Measurements from ENCODE around the gene G2E3.
"Not testable (repeated sequence)": the region's sequence is repeated elsewhere in the genome, so short reads cannot be mapped to it uniquely, and the experiment has no call there.

The G2E3 gene

GRCh38 chr14:30572771-30573170 is 13.8 kb downstream of the G2E3 start:
- ATAC-seq (ENCODE audit: low read depth) (no peak), DNase-seq (ENCODE audit: low spot score in 2 of 2) (no peak)
- peaks cover 7% of the 10 kb centered on the region for H3K36me3 Mint-ChIP-seq
- H3K27ac Mint-ChIP-seq: no peak overlapping the region
- H3K4me3 Mint-ChIP-seq: no peak overlapping the region
- peaks cover 57% of the 10 kb centered on the region for H3K4me1 Mint-ChIP-seq
- no peaks in the 10 kb centered on the region for H3K9me3 Mint-ChIP-seq
- no peaks in the 10 kb centered on the region for H3K27me3 Mint-ChIP-seq

GRCh38 chr14:30573226-30573814 is 14.4 kb downstream of the G2E3 start:
- DNase-seq (ENCODE audit: low spot score in 2 of 2) (no peak), ATAC-seq (ENCODE audit: low read depth) (no peak)
- Mint-ChIP-seq H3K9me3 (no peaks in the 10 kb centered on the region), H3K36me3 (peaks cover 7% of the 10 kb centered on the region), H3K4me1 (peaks cover 53% of the 10 kb centered on the region), H3K4me3 (no peak overlapping the region), H3K27me3 (no peaks in the 10 kb centered on the region), H3K27ac (no peak overlapping the region)

- peaks cover 56% of the 10 kb centered on the region for H3K4me1 Mint-ChIP-seq
- no peak for ATAC-seq (ENCODE audit: low read depth)
Observed at GRCh38 chr14:30573966-30574365, 15.0 kb downstream of the G2E3 start.

GRCh38 chr14:30574777-30575176 is 15.8 kb downstream of the G2E3 start:
- not testable (repeated sequence) for H3K27me3 Mint-ChIP-seq; H3K27ac Mint-ChIP-seq; ATAC-seq (ENCODE audit: low read depth); H3K4me3 Mint-ChIP-seq; H3K9me3 Mint-ChIP-seq; DNase-seq (ENCODE audit: low spot score in 2 of 2); H3K36me3 Mint-ChIP-seq
- peaks cover 50% of the 10 kb centered on the region for H3K4me1 Mint-ChIP-seq

More at GRCh38 chr14:30573966-30574365, 15.0 kb downstream of the G2E3 start:
- Mint-ChIP-seq H3K36me3 (peaks cover 7% of the 10 kb centered on the region), H3K27ac (no peak overlapping the region), H3K9me3 (no peaks in the 10 kb centered on the region), H3K4me3 (peak overlapping the region; percentile 11), H3K27me3 (no peaks in the 10 kb centered on the region)
- DNase-seq (ENCODE audit: low spot score in 2 of 2): no peak

GRCh38 chr14:30576333-30576732 is 17.4 kb downstream of the G2E3 start:
- H3K27me3 Mint-ChIP-seq; H3K27ac Mint-ChIP-seq; ATAC-seq (ENCODE audit: low read depth); H3K36me3 Mint-ChIP-seq; H3K9me3 Mint-ChIP-seq; H3K4me3 Mint-ChIP-seq; DNase-seq (ENCODE audit: low spot score in 2 of 2): not testable (repeated sequence)
- peaks cover 38% of the 10 kb centered on the region for H3K4me1 Mint-ChIP-seq

GRCh38 chr14:30580616-30581282 is 21.8 kb downstream of the G2E3 start:
- no peak for DNase-seq (ENCODE audit: low spot score in 2 of 2)
- H3K27me3 Mint-ChIP-seq: no peaks in the 10 kb centered on the region
- no peak overlapping the region for H3K27ac Mint-ChIP-seq
- H3K4me1 Mint-ChIP-seq: peaks cover 22% of the 10 kb centered on the region
- no peak overlapping the region for H3K4me3 Mint-ChIP-seq
- no peak for ATAC-seq (ENCODE audit: low read depth)
- peaks cover 30% of the 10 kb centered on the region for H3K36me3 Mint-ChIP-seq
- peaks cover 6% of the 10 kb centered on the region for H3K9me3 Mint-ChIP-seq

GRCh38 chr14:30581283-30581625 is 22.3 kb downstream of the G2E3 start:
- Mint-ChIP-seq H3K27ac (no peak overlapping the region), H3K27me3 (no peaks in the 10 kb centered on the region), H3K4me1 (peaks cover 17% of the 10 kb centered on the region), H3K9me3 (peaks cover 6% of the 10 kb centered on the region), H3K36me3 (peaks cover 34% of the 10 kb centered on the region), H3K4me3 (no peak overlapping the region)
- ATAC-seq (ENCODE audit: low read depth) (no peak), DNase-seq (ENCODE audit: low spot score in 2 of 2) (no peak)

GRCh38 chr14:30582376-30582775 is 23.4 kb downstream of the G2E3 start:
- ATAC-seq (ENCODE audit: low read depth): no peak
- no peak for DNase-seq (ENCODE audit: low spot score in 2 of 2)
- peaks cover 13% of the 10 kb centered on the region for H3K4me1 Mint-ChIP-seq
- no peak overlapping the region for H3K4me3 Mint-ChIP-seq
- H3K9me3 Mint-ChIP-seq: peaks cover 6% of the 10 kb centered on the region
- no peaks in the 10 kb centered on the region for H3K27me3 Mint-ChIP-seq
- no peak overlapping the region for H3K27ac Mint-ChIP-seq
- H3K36me3 Mint-ChIP-seq: peaks cover 34% of the 10 kb centered on the region

- peaks cover 37% of the 10 kb centered on the region for H3K36me3 Mint-ChIP-seq
- peaks cover 4% of the 10 kb centered on the region for H3K4me1 Mint-ChIP-seq
- H3K27me3 Mint-ChIP-seq: no peaks in the 10 kb centered on the region
- no peak overlapping the region for H3K4me3 Mint-ChIP-seq
- ATAC-seq (ENCODE audit: low read depth): no peak
- no peak for DNase-seq (ENCODE audit: low spot score in 2 of 2)
- H3K27ac Mint-ChIP-seq: no peak overlapping the region
- peaks cover 6% of the 10 kb centered on the region for H3K9me3 Mint-ChIP-seq
Observed at GRCh38 chr14:30584058-30584630, 25.2 kb downstream of the G2E3 start.

GRCh38 chr14:30585204-30585603 is 26.2 kb downstream of the G2E3 start:
- Mint-ChIP-seq H3K4me1 (peaks cover 4% of the 10 kb centered on the region), H3K36me3 (peaks cover 44% of the 10 kb centered on the region), H3K9me3 (peaks cover 6% of the 10 kb centered on the region), H3K27ac (peak overlapping the region; percentile 5), H3K27me3 (no peaks in the 10 kb centered on the region), H3K4me3 (no peak overlapping the region)
- ATAC-seq (ENCODE audit: low read depth): no peak
- no peak for DNase-seq (ENCODE audit: low spot score in 2 of 2)

- H3K4me3 Mint-ChIP-seq: no peak overlapping the region
- H3K27ac Mint-ChIP-seq: no peak overlapping the region
- H3K4me1 Mint-ChIP-seq: peaks cover 2% of the 10 kb centered on the region
- DNase-seq (ENCODE audit: low spot score in 2 of 2): no peak
- no peak for ATAC-seq (ENCODE audit: low read depth)
- peaks cover 6% of the 10 kb centered on the region for H3K9me3 Mint-ChIP-seq
- peaks cover 44% of the 10 kb centered on the region for H3K36me3 Mint-ChIP-seq
- H3K27me3 Mint-ChIP-seq: no peaks in the 10 kb centered on the region
Observed at GRCh38 chr14:30587141-30587540, 28.2 kb downstream of the G2E3 start.

- Mint-ChIP-seq H3K4me3 (no peak overlapping the region), H3K27me3 (no peaks in the 10 kb centered on the region), H3K36me3 (peaks cover 32% of the 10 kb centered on the region), H3K27ac (peak overlapping the region; percentile 40), H3K9me3 (peaks cover 4% of the 10 kb centered on the region), H3K4me1 (peaks cover 1% of the 10 kb centered on the region)
- no peak for ATAC-seq (ENCODE audit: low read depth)
- DNase-seq (ENCODE audit: low spot score in 2 of 2): no peak
Observed at GRCh38 chr14:30588873-30589272, 29.9 kb downstream of the G2E3 start.

GRCh38 chr14:30596935-30597334 is 38.0 kb downstream of the G2E3 start:
- Mint-ChIP-seq H3K9me3 (no peaks in the 10 kb centered on the region), H3K27ac (no peak overlapping the region), H3K4me1 (no peaks in the 10 kb centered on the region), H3K4me3 (no peak overlapping the region), H3K36me3 (peaks cover 16% of the 10 kb centered on the region), H3K27me3 (no peaks in the 10 kb centered on the region)
- no peak for ATAC-seq (ENCODE audit: low read depth)
- no peak for DNase-seq (ENCODE audit: low spot score in 2 of 2)

GRCh38 chr14:30597504-30597903 is 38.5 kb downstream of the G2E3 start:
- Mint-ChIP-seq H3K4me3 (no peak overlapping the region), H3K27me3 (no peaks in the 10 kb centered on the region), H3K36me3 (peaks cover 16% of the 10 kb centered on the region), H3K9me3 (no peaks in the 10 kb centered on the region), H3K4me1 (no peaks in the 10 kb centered on the region), H3K27ac (no peak overlapping the region)
- DNase-seq (ENCODE audit: low spot score in 2 of 2) (no peak), ATAC-seq (ENCODE audit: low read depth) (no peak)
